GM12878 (cell line): ENCODE results near the gene FANCI. TPM values are rescaled to one million over a fixed set of nuclear protein-coding genes. Genes with fewer than 3 reads are reported as not detected.

Experiments
- ATAC-seq: fragments of 200-7000 bp; cut with Tn5 transposase; 3 replicates; pipeline ENCODE4 v1.9.1; 2020; ENCODE audit warnings: mild to moderate bottlenecking, moderate library complexity
- BruUV-seq: library from RNA; stranded (reverse); fragments of 400-500 nt; replicated peaks from 2 replicates; lab custom pipeline; 2021; lab: Mats Ljungman, UMichigan
- CTCF ChIA-PET: fragments of 300-600 bp; sonication (Branson Sonifier 250); formaldehyde crosslinking; extraction: SDS; loops from one replicate; lab custom pipeline; 2021; ENCODE audit warnings: inconsistent platforms; lab: Yijun Ruan, JAX
- POLR2A ChIA-PET: fragments of 350-600 bp; formaldehyde crosslinking; extraction: SDS; loops from one replicate; lab custom pipeline; 2021; ENCODE audit warnings: inconsistent platforms; lab: Charles Lee
- RAD21 ChIA-PET: fragments of 300-600 bp; sonication (Branson Sonifier 250); formaldehyde crosslinking; loops from one replicate; lab custom pipeline; 2023; ENCODE audit warnings: antibody characterized with exemption; ENCODE audit not compliant: unreplicated experiment; lab: Charles Lee
- SMC1A ChIA-PET: fragments of 300-600 bp; sonication (Branson Sonifier 250); formaldehyde crosslinking; loops from one replicate; lab custom pipeline; 2023; ENCODE audit not compliant: unreplicated experiment, uncharacterized antibody; lab: Charles Lee
- DNase-seq: peaks from one replicate; pipeline ENCODE4 v3.0.0-alpha.2; 2011; ENCODE audit warnings: low read depth, low spot score
- FAIRE-seq: peaks from 3 replicates; lab custom pipeline; 2011; peaks lifted over from hg19 to GRCh38; lab: Jason Lieb, UNC
- H2AFZ ChIP-seq: 2 replicates; pipeline ENCODE4 v1.6.0; 2011; ENCODE audit warnings: low read depth, low read length, control low read depth; ENCODE audit not compliant: control insufficient read depth
- H3K27ac ChIP-seq: 2 replicates; pipeline ENCODE4 v1.5.1; 2011; ENCODE audit warnings: control low read depth; ENCODE audit not compliant: control insufficient read depth, insufficient read depth
- H3K27me3 ChIP-seq, 2 experiments: replicated peaks in 1 of 2; 2 replicates each; pipeline versions ENCODE4 v1.6.0 to v1.6.1; 2011; ENCODE audit warnings: low read length in 1 of 2; ENCODE audit not compliant: control insufficient read depth in 2 of 2, insufficient read depth in 2 of 2
- H3K36me3 ChIP-seq, 2 experiments: 2 replicates each; pipeline ENCODE4 v1.5.1; 2011; ENCODE audit warnings: low read length in 1 of 2; ENCODE audit not compliant: control insufficient read depth in 2 of 2, insufficient read depth in 2 of 2
- H3K4me1 ChIP-seq: 2 replicates; pipeline ENCODE4 v1.6.1; 2011; ENCODE audit warnings: mild to moderate bottlenecking, low read length, moderate library complexity, mixed read lengths; ENCODE audit not compliant: control insufficient read depth, insufficient read depth
- H3K4me2 ChIP-seq: 2 replicates; pipeline ENCODE4 v1.6.0; 2011; ENCODE audit warnings: control low read depth; ENCODE audit not compliant: control insufficient read depth, insufficient read depth
- H3K4me3 ChIP-seq: fragments of 200-600 bp; sonication (generic); 2 replicates; pipeline ENCODE4 v1.5.1; 2016
- H3K79me2 ChIP-seq: 2 replicates; pipeline ENCODE4 v1.6.0; 2011; ENCODE audit warnings: low read length; ENCODE audit not compliant: control insufficient read depth, insufficient read depth
- H3K9ac ChIP-seq: 2 replicates; pipeline ENCODE4 v1.8.0; 2011; ENCODE audit warnings: low read length, control low read depth, mixed read lengths; ENCODE audit not compliant: control insufficient read depth, insufficient read depth
- H3K9me3 ChIP-seq: replicated peaks from 3 replicates; pipeline ENCODE4 v1.5.1; 2011; ENCODE audit warnings: mild to moderate bottlenecking, low read length; ENCODE audit not compliant: control insufficient read depth, insufficient read depth
- H4K20me1 ChIP-seq: 2 replicates; pipeline ENCODE4 v1.6.0; 2011; ENCODE audit not compliant: control insufficient read depth, insufficient read depth
- BRCA1 ChIP-seq: IDR thresholded peaks from 2 replicates; pipeline ENCODE4 v1.6.1; 2011; ENCODE audit warnings: low read depth, low read length, improper control_type of control experiment
- EGR1 ChIP-seq, 2 experiments: IDR thresholded peaks; 1 replicate in 1 of 2; 2 replicates in 1 of 2; pipeline ENCODE4 v1.6.1; 2011 to 2012; ENCODE audit warnings: low read depth in 2 of 2, low read length in 2 of 2, borderline replicate concordance in 1 of 2, mild to moderate bottlenecking in 1 of 2, moderate library complexity in 1 of 2
- EZH2 ChIP-seq: IDR thresholded peaks from 2 replicates; pipeline ENCODE4 v1.6.1; 2012; ENCODE audit warnings: low read depth, mild to moderate bottlenecking, control low read depth, inconsistent platforms, low read length, borderline replicate concordance; ENCODE audit not compliant: control insufficient read depth
- HDGF ChIP-seq: fragments of 450-650 bp; IDR thresholded peaks from 2 replicates; pipeline ENCODE4 v1.6.1; 2016; ENCODE audit warnings: antibody characterized with exemption
- IKZF1 ChIP-seq: fragments of 450-650 bp; conservative IDR thresholded peaks from 2 replicates; pipeline ENCODE4 v1.6.1; 2017; ENCODE audit warnings: antibody characterized with exemption, mild to moderate bottlenecking
- IKZF2 ChIP-seq, 2 experiments: fragments of 450-650 bp; IDR thresholded peaks; 2 replicates each; pipeline ENCODE4 v1.6.1; 2017; ENCODE audit warnings: mild to moderate bottlenecking in 2 of 2, moderate library complexity in 2 of 2
- IRF4 ChIP-seq: IDR thresholded peaks from 2 replicates; pipeline ENCODE4 v1.6.1; 2011; ENCODE audit warnings: low read depth, low read length
- KDM1A ChIP-seq: fragments of 200-600 bp; sonication (generic); IDR thresholded peaks from 2 replicates; pipeline ENCODE4 v1.6.1; 2016; ENCODE audit warnings: borderline replicate concordance
- MTA3 ChIP-seq: IDR thresholded peaks from 2 replicates; pipeline ENCODE4 v1.6.1; 2012; ENCODE audit warnings: low read length, inconsistent platforms, borderline replicate concordance
- NR2C2 ChIP-seq: IDR thresholded peaks from 2 replicates; pipeline ENCODE4 v1.6.1; 2011; ENCODE audit warnings: borderline replicate concordance, low read depth; ENCODE audit not compliant: control insufficient read depth, insufficient read length
- PML ChIP-seq: IDR thresholded peaks from 2 replicates; pipeline ENCODE4 v1.6.1; 2012; ENCODE audit warnings: low read length, inconsistent platforms
- RAD21 ChIP-seq: IDR thresholded peaks from 2 replicates; pipeline ENCODE4 v1.6.1; 2011; ENCODE audit warnings: mild to moderate bottlenecking, low read depth, low read length, moderate library complexity; ENCODE audit not compliant: insufficient read depth
- RELA ChIP-seq: fragments of 450-650 bp; IDR thresholded peaks from 2 replicates; pipeline ENCODE4 v1.8.0; 2014; ENCODE audit warnings: borderline replicate concordance; ENCODE audit not compliant: partially characterized antibody
- SMAD5 ChIP-seq: IDR thresholded peaks from 2 replicates; pipeline ENCODE4 v1.6.1; 2016; ENCODE audit warnings: antibody characterized with exemption, low read depth
- SMARCA5 ChIP-seq: fragments of 450-650 bp; IDR thresholded peaks from 2 replicates; pipeline ENCODE4 v1.6.1; 2017; ENCODE audit warnings: mild to moderate bottlenecking
- SRF ChIP-seq, 2 experiments: IDR thresholded peaks; 2 replicates each; pipeline ENCODE4 v1.6.1; 2011; ENCODE audit warnings: low read depth in 2 of 2, low read length in 2 of 2, mild to moderate bottlenecking in 1 of 2, moderate library complexity in 1 of 2
- STAT1 ChIP-seq: fragments of 450-650 bp; conservative IDR thresholded peaks from 2 replicates; pipeline ENCODE4 v1.6.1; 2014; ENCODE audit warnings: antibody characterized with exemption, mild to moderate bottlenecking
- TBL1XR1 ChIP-seq: IDR thresholded peaks from 2 replicates; pipeline ENCODE4 v1.6.1; 2012; ENCODE audit warnings: low read depth, low read length, improper control_type of control experiment
- YY1 ChIP-seq: IDR thresholded peaks from 2 replicates; pipeline ENCODE4 v1.6.1; 2011; ENCODE audit warnings: low read depth, mild to moderate bottlenecking, low read length
- WGBS: methylation state at CpG from one replicate; pipeline ENCODE4 v1.1.6; 2016; ENCODE audit warnings: low lambda C conversion rate; ENCODE audit not compliant: insufficient replicate concordance, insufficient coverage; ENCODE audit errors: missing lambda C conversion rate; 5-methylcytosine and 5-hydroxymethylcytosine counted together
- in situ Hi-C: fragments of 300-500 bp; cut with MboI; formaldehyde crosslinking; loops from 9 replicates; pipeline ENCODE4 v1.14.3; 2018; ENCODE audit warnings: mixed read lengths
- intact Hi-C: fragments of 100-400 bp; cut with micrococcal nuclease; formaldehyde crosslinking; loops from one replicate; pipeline ENCODE4 v1.14.2; 2022; ENCODE audit not compliant: unreplicated experiment
- polyA plus RNA-seq, 11 experiments: library from polyadenylated mRNA; depleted of rRNA in 4 of 11; unstranded in 6 of 11; stranded (reverse) in 5 of 11; fragments of >200 nt; fragmentation: Nextera tagmentation in 4 of 11; fragmentation: Illumina TruSeq in 1 of 11; extraction: Ambion mirVana in 4 of 11; extraction: Trizol in 1 of 11; gene quantifications; 1 replicate in 1 of 11; 2 replicates in 10 of 11; pipeline versions ENCODE4 v1.2.1 to v1.2.3, GENCODE V29; 2011 to 2016; ENCODE audit warnings: inconsistent platforms in 2 of 11, missing spikeins in 2 of 11, low read depth in 1 of 11
- total RNA-seq, 4 experiments: library from RNA; depleted of rRNA in 3 of 4; stranded (reverse); fragments of >200 nt in 3 of 4; fragmentation: Illumina TruSeq in 1 of 4; extraction: Trizol in 1 of 4; gene quantifications; 2 replicates each; pipeline versions ENCODE4 v1.2.1 to v1.2.3, GENCODE V29; 2013 to 2021

Gene FANCI
- total and polyA plus RNA-seq, 10 of the 15 experiments (the other 5 are each of a cell fraction or from before 2014, with no cell fraction given), result 38.1 to 129 (median 82.4) TPM

GRCh38 chr15:89362203-89363101 is 118.7 kb downstream of the FANCI start:
- in situ Hi-C loops, result loop anchor here (5.0 kb wide), 1 partner anchor 70 kb away; no protein-coding TSS in a partner anchor

GRCh38 chr15:89363133-89363532 is 119.4 kb downstream of the FANCI start:
- CTCF ChIA-PET, result interaction anchor here (1.7 kb wide), 1 partner anchor 67 kb away, joined by 5 read pairs; no protein-coding TSS in a partner anchor
- Histone ChIP-seq H3K36me3 (no peaks in the 10 kb centered on the region), H3K4me2 (no peak overlapping the region), H3K27ac (no peak overlapping the region), H2AFZ (no peak overlapping the region), H3K9ac (no peak overlapping the region), H3K4me1 (no peaks in the 10 kb centered on the region), H3K9me3 (no peaks in the 10 kb centered on the region), H4K20me1 (no peaks in the 10 kb centered on the region), H3K27me3 (peaks cover 26 to 31% of the 10 kb centered on the region in 2 experiments), H3K79me2 (no peaks in the 10 kb centered on the region), H3K4me3 (no peak overlapping the region)
- RAD21 ChIA-PET, result interaction anchor here (0.6 kb wide), 1 partner anchor 489 kb away, joined by 3 read pairs; no protein-coding TSS in a partner anchor
- FAIRE-seq, result no peak
- no TSS peak for BruUV-seq
- in situ Hi-C loops (loop anchor here (5.0 kb wide), 1 partner anchor 69 kb away; no protein-coding TSS in a partner anchor), intact Hi-C loops (no loop called here)
- ATAC-seq, result no peak
- WGBS, result under 1% methylated on average over 6 of the region's 6 CpGs
- POLR2A ChIA-PET, result no interaction called here
- TF ChIP-seq SRF (IDR thresholded peaks at IDR 0.05; ENCODE audit: low read depth in 2 of 2, low read length in 2 of 2), result no peak
- TF ChIP-seq SMAD5, result no peak
- TF ChIP-seq MTA3, result no peak
- TF ChIP-seq RELA, result no peak
- no peak for TF ChIP-seq EZH2
- TF ChIP-seq IKZF2 (IDR thresholded peaks at IDR 0.05), result no peak
- TF ChIP-seq PML, result no peak
- no peak for TF ChIP-seq IRF4
- no peak for TF ChIP-seq HDGF
- TF ChIP-seq RAD21, result no peak
- TF ChIP-seq IKZF1, result no peak
- SMC1A ChIA-PET, result no interaction called here
- no peak for DNase-seq

More at GRCh38 chr15:89362203-89363101, 118.7 kb downstream of the FANCI start:
- 12% methylated on average over 66 of the region's 73 CpGs for WGBS
- no peaks in the 10 kb centered on the region for H3K4me1 ChIP-seq
- no peaks in the 10 kb centered on the region for H4K20me1 ChIP-seq
- H3K4me2 ChIP-seq, result no peak overlapping the region
- no peak for TF ChIP-seq EGR1 (IDR thresholded peaks at IDR 0.05; ENCODE audit: borderline replicate concordance in 1 of 2, low read depth in 2 of 2, low read length in 2 of 2)
- TF ChIP-seq YY1, result no peak
- TF ChIP-seq SMARCA5, result no peak
- TF ChIP-seq STAT1, result no peak
- TF ChIP-seq TBL1XR1, result no peak
- TF ChIP-seq KDM1A, result no peak
- TF ChIP-seq NR2C2, result no peak
- TF ChIP-seq BRCA1, result no peak
- no peak for DNase-seq
- H3K27me3 ChIP-seq, result peaks cover 28 to 35% of the 10 kb centered on the region in 2 experiments
- no peak overlapping the region for H3K4me3 ChIP-seq
- no peak for ATAC-seq
- no peaks in the 10 kb centered on the region for H3K9me3 ChIP-seq
- intact Hi-C loops, result no loop called here
- CTCF ChIA-PET, result interaction anchor here (0.7 to 1.7 kb wide), 2 partner anchors 68 to 718 kb away, joined by 3 to 5 read pairs; no protein-coding TSS in a partner anchor
- H3K9ac ChIP-seq, result no peak overlapping the region
- no peak for FAIRE-seq
- POLR2A ChIA-PET, result no interaction called here
- no peaks in the 10 kb centered on the region for H3K36me3 ChIP-seq
- H2AFZ ChIP-seq, result no peak overlapping the region
- SMC1A ChIA-PET, result no interaction called here
- no peak overlapping the region for H3K27ac ChIP-seq
- RAD21 ChIA-PET, result interaction anchor here (0.7 kb wide), 1 partner anchor 110 kb away, joined by 3 read pairs; no protein-coding TSS in a partner anchor
- no peaks in the 10 kb centered on the region for H3K79me2 ChIP-seq
- no TSS peak for BruUV-seq
